ENCODE data around the gene NTSR1. TPM values are rescaled to one million over a fixed set of nuclear protein-coding genes. Genes with fewer than 3 reads are reported as not detected.

NTSR1 gene
- total and polyA plus RNA-seq, 12 donors = 0.03 to 0.14 (median 0.11) TPM; not detected in 9

DNA sequence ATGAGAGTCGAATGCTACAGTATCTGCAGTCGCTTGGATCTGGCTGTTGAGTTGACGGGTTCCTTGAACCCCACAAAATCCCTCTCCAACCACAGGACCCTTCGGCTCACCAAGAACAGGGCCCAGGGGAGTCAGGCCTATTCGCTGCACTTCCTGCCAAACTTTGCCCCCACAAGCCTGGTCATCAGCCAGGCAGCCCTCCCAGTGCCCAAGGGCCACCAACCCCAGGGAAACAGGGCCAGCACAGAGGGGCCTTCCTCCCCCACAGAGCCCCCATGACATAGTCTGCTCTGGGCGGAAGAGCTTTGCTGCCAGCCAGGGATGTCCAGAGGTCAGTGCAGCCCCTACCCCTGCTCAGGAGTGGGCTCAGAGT, 53.1 kb downstream of the NTSR1 start:
- 82 to 93% (median 92%) methylated on average over 3 to 6 of the region's 6 CpGs for WGBS, 4 donors
- Histone ChIP-seq H3K27me3 (peaks cover 4% of the 10 kb centered on the region), H3K4me1 (replicated peaks in 1 of 2) (no peaks in the 10 kb centered on the region), H3K4me3 (no peak overlapping the region), H3K9me3 (replicated peaks in 1 of 3) (no peaks in the 10 kb centered on the region), H3K36me3 (replicated peaks in 1 of 2) (no peaks in the 10 kb centered on the region), H3K27ac (no peak overlapping the region)
- intact Hi-C loops (cut with DNase I) = no loop called here
- TF ChIP-seq POLR2A (IDR thresholded peaks at IDR 0.05) (no peak), CTCF (IDR thresholded peaks at IDR 0.05) (no peak)
- DNase-seq = no peak

DNA sequence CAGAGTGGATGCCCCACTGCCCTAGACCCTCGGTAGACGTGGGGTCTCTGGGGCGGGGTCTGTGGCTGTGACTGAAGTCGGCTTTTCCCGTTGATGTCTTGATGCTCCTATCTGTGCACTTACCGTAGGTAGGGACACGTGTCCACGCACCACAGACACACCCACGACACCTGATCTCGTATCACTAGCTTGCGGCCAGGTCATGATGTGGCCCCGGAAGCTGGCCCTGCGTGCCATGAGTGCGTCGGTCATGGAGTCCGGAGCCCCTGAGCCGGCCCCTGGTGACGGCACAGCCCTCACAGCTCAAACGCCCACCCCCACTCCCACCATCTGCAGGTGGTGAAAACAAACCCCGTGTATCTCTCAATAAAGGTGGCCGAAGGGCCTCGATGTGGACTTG, 53.7 kb downstream of the NTSR1 start:
- Histone ChIP-seq H3K4me3 (no peak overlapping the region), H3K9me3 (replicated peaks in 1 of 3) (no peaks in the 10 kb centered on the region), H3K4me1 (replicated peaks in 1 of 2) (no peaks in the 10 kb centered on the region), H3K27me3 (peaks cover 4% of the 10 kb centered on the region), H3K27ac (no peak overlapping the region), H3K36me3 (replicated peaks in 1 of 2) (no peaks in the 10 kb centered on the region)
- intact Hi-C loops (cut with DNase I) = no loop called here
- no peak for DNase-seq
- 80 to 94% (median 87%) methylated on average over 7 to 22 of the region's 22 CpGs for WGBS, 4 donors
- no peak for TF ChIP-seq CTCF (IDR thresholded peaks at IDR 0.05)
- TF ChIP-seq POLR2A (IDR thresholded peaks at IDR 0.05) = no peak

DNA sequence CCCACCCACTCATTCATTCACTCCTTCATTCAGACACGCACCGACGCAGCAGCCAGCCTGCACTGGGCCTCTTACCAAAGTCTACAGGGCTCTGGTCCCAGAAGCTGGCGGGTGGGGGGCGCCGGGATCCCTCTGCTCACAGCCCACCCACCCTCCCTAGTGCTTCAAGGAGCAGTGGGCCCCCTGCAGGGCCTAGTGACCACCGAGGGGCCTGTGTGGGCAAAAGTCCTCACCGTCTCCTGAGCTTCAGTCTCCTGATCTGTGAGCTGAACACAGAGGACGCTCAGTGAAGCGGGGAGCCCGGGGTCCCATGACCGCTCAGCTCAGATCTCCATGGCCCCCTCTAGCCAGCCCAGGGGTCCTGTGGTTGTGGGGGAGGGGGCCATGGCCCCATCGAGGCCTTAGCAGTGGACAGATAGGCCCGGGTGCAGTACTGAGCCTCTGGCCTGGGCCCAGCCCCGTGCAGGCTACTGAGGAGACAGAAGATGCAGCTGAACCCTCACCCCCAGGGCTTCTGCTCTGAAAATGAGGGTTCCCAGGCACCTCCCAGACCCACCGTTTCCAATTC, 54.2 kb downstream of the NTSR1 start:
- no peak for DNase-seq
- intact Hi-C loops (cut with DNase I) = no loop called here
- WGBS, 4 donors = 80 to 100% (median 88%) methylated on average over 4 to 16 of the region's 16 CpGs
- TF ChIP-seq POLR2A (IDR thresholded peaks at IDR 0.05) = no peak
- TF ChIP-seq CTCF (IDR thresholded peaks at IDR 0.05) = no peak
- H3K9me3 ChIP-seq (replicated peaks in 1 of 3) = no peaks in the 10 kb centered on the region
- peaks cover 4% of the 10 kb centered on the region for H3K27me3 ChIP-seq
- H3K4me1 ChIP-seq (replicated peaks in 1 of 2) = no peaks in the 10 kb centered on the region
- H3K36me3 ChIP-seq (replicated peaks in 1 of 2) = no peaks in the 10 kb centered on the region
- H3K4me3 ChIP-seq = no peak overlapping the region
- no peak overlapping the region for H3K27ac ChIP-seq

- 90 to 98% (median 94%) methylated on average over 4 of the region's 4 CpGs for WGBS, 4 donors
- no peak overlapping the region for H3K27ac ChIP-seq
- DNase-seq = no peak
- no peak overlapping the region for H3K4me3 ChIP-seq
- H3K9me3 ChIP-seq (replicated peaks in 1 of 3) = no peaks in the 10 kb centered on the region
- peaks cover 4% of the 10 kb centered on the region for H3K27me3 ChIP-seq
- intact Hi-C loops (cut with DNase I) = no loop called here
- peaks cover 1 to 2% of the 10 kb centered on the region in 2 donors for H3K4me1 ChIP-seq (replicated peaks in 1 of 2)
- H3K36me3 ChIP-seq (replicated peaks in 1 of 2) = no peaks in the 10 kb centered on the region
- no peak for TF ChIP-seq POLR2A (IDR thresholded peaks at IDR 0.05)
- no peak for TF ChIP-seq CTCF (IDR thresholded peaks at IDR 0.05)
These were observed 54.8 kb downstream of the NTSR1 start for GRCh38 chr20:62763404-62763803.
